DND-41 (cell line): ENCODE data around the gene APOBEC4.

Source experiments
- EZH2 ChIP-seq: IDR thresholded peaks from 3 replicates; pipeline ENCODE4 v1.6.1; 2012; ENCODE audit warnings: borderline replicate concordance, low read depth, mild to moderate bottlenecking, moderate library complexity, low read length, inconsistent platforms; ENCODE audit not compliant: severe bottlenecking
- TF ChIP-seq, protein P1 (sequence below): IDR thresholded peaks from 2 replicates; pipeline ENCODE4 v1.5.1; 2012; ENCODE audit warnings: borderline replicate concordance, low read length, moderate library complexity, mild to moderate bottlenecking; ENCODE audit not compliant: poor library complexity, severe bottlenecking; ENCODE audit errors: extremely low read depth

DNA sequence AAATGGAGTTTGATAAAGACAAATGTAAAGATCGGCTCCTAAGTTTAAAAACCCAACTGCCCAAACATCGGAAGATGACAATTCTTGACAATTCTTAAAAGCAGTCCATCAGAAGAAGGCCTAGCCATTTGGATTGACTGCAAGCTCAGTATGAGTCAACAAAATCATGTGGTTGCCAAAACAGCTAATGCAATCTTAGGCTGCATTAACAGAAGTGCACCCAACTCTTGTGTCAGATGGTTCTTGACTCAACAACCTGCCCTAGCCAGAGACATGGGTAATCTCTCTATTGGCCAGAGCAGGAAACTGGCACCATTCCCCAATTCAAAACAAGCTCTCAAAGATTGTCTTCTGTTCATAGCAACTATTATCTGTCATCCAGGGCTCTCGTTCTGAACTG is 53.0 kb downstream of the APOBEC4 start:
- TF ChIP-seq, protein P1, sequence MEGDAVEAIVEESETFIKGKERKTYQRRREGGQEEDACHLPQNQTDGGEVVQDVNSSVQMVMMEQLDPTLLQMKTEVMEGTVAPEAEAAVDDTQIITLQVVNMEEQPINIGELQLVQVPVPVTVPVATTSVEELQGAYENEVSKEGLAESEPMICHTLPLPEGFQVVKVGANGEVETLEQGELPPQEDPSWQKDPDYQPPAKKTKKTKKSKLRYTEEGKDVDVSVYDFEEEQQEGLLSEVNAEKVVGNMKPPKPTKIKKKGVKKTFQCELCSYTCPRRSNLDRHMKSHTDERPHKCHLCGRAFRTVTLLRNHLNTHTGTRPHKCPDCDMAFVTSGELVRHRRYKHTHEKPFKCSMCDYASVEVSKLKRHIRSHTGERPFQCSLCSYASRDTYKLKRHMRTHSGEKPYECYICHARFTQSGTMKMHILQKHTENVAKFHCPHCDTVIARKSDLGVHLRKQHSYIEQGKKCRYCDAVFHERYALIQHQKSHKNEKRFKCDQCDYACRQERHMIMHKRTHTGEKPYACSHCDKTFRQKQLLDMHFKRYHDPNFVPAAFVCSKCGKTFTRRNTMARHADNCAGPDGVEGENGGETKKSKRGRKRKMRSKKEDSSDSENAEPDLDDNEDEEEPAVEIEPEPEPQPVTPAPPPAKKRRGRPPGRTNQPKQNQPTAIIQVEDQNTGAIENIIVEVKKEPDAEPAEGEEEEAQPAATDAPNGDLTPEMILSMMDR: no peak
- no peak for TF ChIP-seq EZH2
